SIG-M5 treated with dmso at 0.1 percent for 504 hours (cell line): ENCODE measurements around the gene MPZL3.
A peak's percentile ranks its signal among the peaks of the same experiment; 100 is the strongest.

ENCODE experiments used
- DNase-seq: peaks from one replicate; lab custom pipeline; 2025; ENCODE audit not compliant: unreplicated experiment; lab: John Stamatoyannopoulos, UW

Gene MPZL3

GRCh38 chr11:118233377-118233776 lies 18.8 kb downstream of the MPZL3 start:
- DNase-seq, result peak; percentile 11

GRCh38 chr11:118232659-118233058 lies 19.5 kb downstream of the MPZL3 start:
- DNase-seq, result no peak

- DNase-seq, result no peak
These were observed 20.7 kb downstream of the MPZL3 start for GRCh38 chr11:118231461-118231860.

- DNase-seq, result no peak
These were observed 22.1 kb downstream of the MPZL3 start for GRCh38 chr11:118230088-118230487.

GRCh38 chr11:118229274-118229847 lies 22.8 kb downstream of the MPZL3 start:
- no peak for DNase-seq

- DNase-seq, result peak; percentile 83
These were observed 24.0 kb downstream of the MPZL3 start for GRCh38 chr11:118227865-118228785.

- DNase-seq, result peak; percentile 36
These were observed 25.4 kb downstream of the MPZL3 start for GRCh38 chr11:118226781-118227180.

- no peak for DNase-seq
These were observed 25.9 kb downstream of the MPZL3 start for GRCh38 chr11:118226296-118226695.

- peak; percentile 56 for DNase-seq
These were observed 27.5 kb downstream of the MPZL3 start, which contains the start of gene JAML for GRCh38 chr11:118224511-118225188. Gene JAML (minus strand): TSS chr11:118225011. CDS start chr11:118214866, 10,145 bp downstream.

- no peak for DNase-seq
These were observed 28.2 kb downstream of the MPZL3 start for GRCh38 chr11:118223992-118224391.

- no peak for DNase-seq
These were observed 28.6 kb downstream of the MPZL3 start for GRCh38 chr11:118223570-118223969.

- no peak for DNase-seq
These were observed 29.7 kb downstream of the MPZL3 start for GRCh38 chr11:118222437-118222836.

- DNase-seq, result no peak
These were observed 30.7 kb downstream of the MPZL3 start for GRCh38 chr11:118221419-118221818.

- DNase-seq, result no peak
These were observed 32.4 kb downstream of the MPZL3 start for GRCh38 chr11:118219732-118220131.

GRCh38 chr11:118219244-118219643 lies 32.9 kb downstream of the MPZL3 start:
- DNase-seq, result no peak

- no peak for DNase-seq
These were observed 34.6 kb downstream of the MPZL3 start for GRCh38 chr11:118217575-118217974.

GRCh38 chr11:118216621-118217481 lies 35.3 kb downstream of the MPZL3 start:
- no peak for DNase-seq

GRCh38 chr11:118215765-118216164 lies 36.4 kb downstream of the MPZL3 start:
- DNase-seq, result no peak

GRCh38 chr11:118215262-118215661 lies 36.9 kb downstream of the MPZL3 start:
- no peak for DNase-seq

GRCh38 chr11:118214210-118214914 lies 37.8 kb downstream of the MPZL3 start:
- DNase-seq, result peak; percentile 94
